GM12878 (cell line): ENCODE data around the gene C3. TPM values are rescaled to one million over a fixed set of nuclear protein-coding genes. Genes with fewer than 3 reads are reported as not detected.

Experiments used
- ATAC-seq: fragments of 200-7000 bp; cut with Tn5 transposase; 3 replicates; pipeline ENCODE4 v1.9.1; 2020; ENCODE audit warnings: mild to moderate bottlenecking, moderate library complexity
- BruUV-seq: library from RNA; stranded (reverse); fragments of 400-500 nt; replicated peaks from 2 replicates; lab custom pipeline; 2021; lab: Mats Ljungman, UMichigan
- CTCF ChIA-PET: fragments of 300-600 bp; sonication (Branson Sonifier 250); formaldehyde crosslinking; extraction: SDS; loops from one replicate; lab custom pipeline; 2021; ENCODE audit warnings: inconsistent platforms; lab: Yijun Ruan, JAX
- POLR2A ChIA-PET: fragments of 350-600 bp; formaldehyde crosslinking; extraction: SDS; loops from one replicate; lab custom pipeline; 2021; ENCODE audit warnings: inconsistent platforms; lab: Charles Lee
- RAD21 ChIA-PET: fragments of 300-600 bp; sonication (Branson Sonifier 250); formaldehyde crosslinking; loops from one replicate; lab custom pipeline; 2023; ENCODE audit warnings: antibody characterized with exemption; ENCODE audit not compliant: unreplicated experiment; lab: Charles Lee
- SMC1A ChIA-PET: fragments of 300-600 bp; sonication (Branson Sonifier 250); formaldehyde crosslinking; loops from one replicate; lab custom pipeline; 2023; ENCODE audit not compliant: unreplicated experiment, uncharacterized antibody; lab: Charles Lee
- DNase-seq: peaks from one replicate; pipeline ENCODE4 v3.0.0-alpha.2; 2011; ENCODE audit warnings: low read depth, low spot score
- FAIRE-seq: peaks from 3 replicates; lab custom pipeline; 2011; peaks lifted over from hg19 to GRCh38; lab: Jason Lieb, UNC
- H2AFZ ChIP-seq: 2 replicates; pipeline ENCODE4 v1.6.0; 2011; ENCODE audit warnings: low read depth, low read length, control low read depth; ENCODE audit not compliant: control insufficient read depth
- H3K27ac ChIP-seq: 2 replicates; pipeline ENCODE4 v1.5.1; 2011; ENCODE audit warnings: control low read depth; ENCODE audit not compliant: control insufficient read depth, insufficient read depth
- H3K27me3 ChIP-seq, 2 experiments: replicated peaks in 1 of 2; 2 replicates each; pipeline versions ENCODE4 v1.6.0 to v1.6.1; 2011; ENCODE audit warnings: low read length in 1 of 2; ENCODE audit not compliant: control insufficient read depth in 2 of 2, insufficient read depth in 2 of 2
- H3K36me3 ChIP-seq, 2 experiments: 2 replicates each; pipeline ENCODE4 v1.5.1; 2011; ENCODE audit warnings: low read length in 1 of 2; ENCODE audit not compliant: control insufficient read depth in 2 of 2, insufficient read depth in 2 of 2
- H3K4me1 ChIP-seq: 2 replicates; pipeline ENCODE4 v1.6.1; 2011; ENCODE audit warnings: mild to moderate bottlenecking, low read length, moderate library complexity, mixed read lengths; ENCODE audit not compliant: control insufficient read depth, insufficient read depth
- H3K4me2 ChIP-seq: 2 replicates; pipeline ENCODE4 v1.6.0; 2011; ENCODE audit warnings: control low read depth; ENCODE audit not compliant: control insufficient read depth, insufficient read depth
- H3K4me3 ChIP-seq: fragments of 200-600 bp; sonication (generic); 2 replicates; pipeline ENCODE4 v1.5.1; 2016
- H3K79me2 ChIP-seq: 2 replicates; pipeline ENCODE4 v1.6.0; 2011; ENCODE audit warnings: low read length; ENCODE audit not compliant: control insufficient read depth, insufficient read depth
- H3K9ac ChIP-seq: 2 replicates; pipeline ENCODE4 v1.8.0; 2011; ENCODE audit warnings: low read length, control low read depth, mixed read lengths; ENCODE audit not compliant: control insufficient read depth, insufficient read depth
- H3K9me3 ChIP-seq: replicated peaks from 3 replicates; pipeline ENCODE4 v1.5.1; 2011; ENCODE audit warnings: mild to moderate bottlenecking, low read length; ENCODE audit not compliant: control insufficient read depth, insufficient read depth
- H4K20me1 ChIP-seq: 2 replicates; pipeline ENCODE4 v1.6.0; 2011; ENCODE audit not compliant: control insufficient read depth, insufficient read depth
- CBX3 ChIP-seq: fragments of 200-600 bp; sonication (generic); IDR thresholded peaks from 2 replicates; pipeline ENCODE4 v1.6.1; 2016; ENCODE audit warnings: low read depth, borderline replicate concordance
- CHD2 ChIP-seq: IDR thresholded peaks from 2 replicates; pipeline ENCODE4 v1.6.1; 2011; ENCODE audit warnings: low read depth, low read length, improper control_type of control experiment, borderline replicate concordance
- EP300 ChIP-seq, 2 experiments: fragments of 150-350 bp in 1 of 2; IDR thresholded peaks; 2 replicates each; pipeline ENCODE4 v1.6.1; 2011 to 2012; ENCODE audit warnings: low read depth in 2 of 2, low read length in 2 of 2, borderline replicate concordance in 1 of 2, improper control_type of control experiment in 1 of 2, inconsistent platforms in 1 of 2; ENCODE audit not compliant: control insufficient read depth in 1 of 2
- HCFC1 ChIP-seq: fragments of 150-350 bp; IDR thresholded peaks from 2 replicates; pipeline ENCODE4 v1.6.1; 2014; ENCODE audit warnings: low read length
- MEF2B ChIP-seq: fragments of 450-650 bp; IDR thresholded peaks from 2 replicates; pipeline ENCODE4 v1.6.1; 2018; ENCODE audit warnings: mild to moderate bottlenecking, moderate library complexity; ENCODE audit not compliant: partially characterized antibody, poor library complexity, severe bottlenecking
- MYC ChIP-seq: IDR thresholded peaks from 2 replicates; pipeline ENCODE4 v1.6.1; 2011; ENCODE audit warnings: mild to moderate bottlenecking, low read length, moderate library complexity, inconsistent platforms; ENCODE audit not compliant: insufficient read depth, insufficient replicate concordance, insufficient read length, severe bottlenecking
- NBN ChIP-seq: fragments of 450-650 bp; IDR thresholded peaks from 2 replicates; pipeline ENCODE4 v1.6.1; 2016
- NR2C2 ChIP-seq: IDR thresholded peaks from 2 replicates; pipeline ENCODE4 v1.6.1; 2011; ENCODE audit warnings: borderline replicate concordance, low read depth; ENCODE audit not compliant: control insufficient read depth, insufficient read length
- ZBED1 ChIP-seq: IDR thresholded peaks from 2 replicates; pipeline ENCODE4 v1.6.1; 2016; ENCODE audit warnings: borderline replicate concordance
- ZNF622 ChIP-seq: fragments of 450-650 bp; IDR thresholded peaks from 2 replicates; pipeline ENCODE4 v1.6.1; 2017; ENCODE audit warnings: mild to moderate bottlenecking, inconsistent platforms
- WGBS: methylation state at CpG from one replicate; pipeline ENCODE4 v1.1.6; 2016; ENCODE audit warnings: low lambda C conversion rate; ENCODE audit not compliant: insufficient replicate concordance, insufficient coverage; ENCODE audit errors: missing lambda C conversion rate; 5-methylcytosine and 5-hydroxymethylcytosine counted together
- in situ Hi-C: fragments of 300-500 bp; cut with MboI; formaldehyde crosslinking; loops from 9 replicates; pipeline ENCODE4 v1.14.3; 2018; ENCODE audit warnings: mixed read lengths
- intact Hi-C: fragments of 100-400 bp; cut with micrococcal nuclease; formaldehyde crosslinking; loops from one replicate; pipeline ENCODE4 v1.14.2; 2022; ENCODE audit not compliant: unreplicated experiment
- polyA plus RNA-seq, 11 experiments: library from polyadenylated mRNA; depleted of rRNA in 4 of 11; unstranded in 6 of 11; stranded (reverse) in 5 of 11; fragments of >200 nt; fragmentation: Nextera tagmentation in 4 of 11; fragmentation: Illumina TruSeq in 1 of 11; extraction: Ambion mirVana in 4 of 11; extraction: Trizol in 1 of 11; gene quantifications; 1 replicate in 1 of 11; 2 replicates in 10 of 11; pipeline versions ENCODE4 v1.2.1 to v1.2.3, GENCODE V29; 2011 to 2016; ENCODE audit warnings: inconsistent platforms in 2 of 11, missing spikeins in 2 of 11, low read depth in 1 of 11
- total RNA-seq, 4 experiments: library from RNA; depleted of rRNA in 3 of 4; stranded (reverse); fragments of >200 nt in 3 of 4; fragmentation: Illumina TruSeq in 1 of 4; extraction: Trizol in 1 of 4; gene quantifications; 2 replicates each; pipeline versions ENCODE4 v1.2.1 to v1.2.3, GENCODE V29; 2013 to 2021

The C3 gene
- total and polyA plus RNA-seq, 10 of the 15 experiments (the other 5 are each of a cell fraction or from before 2014, with no cell fraction given) = 0.20 to 6.7 (median 0.72) TPM

DNA sequence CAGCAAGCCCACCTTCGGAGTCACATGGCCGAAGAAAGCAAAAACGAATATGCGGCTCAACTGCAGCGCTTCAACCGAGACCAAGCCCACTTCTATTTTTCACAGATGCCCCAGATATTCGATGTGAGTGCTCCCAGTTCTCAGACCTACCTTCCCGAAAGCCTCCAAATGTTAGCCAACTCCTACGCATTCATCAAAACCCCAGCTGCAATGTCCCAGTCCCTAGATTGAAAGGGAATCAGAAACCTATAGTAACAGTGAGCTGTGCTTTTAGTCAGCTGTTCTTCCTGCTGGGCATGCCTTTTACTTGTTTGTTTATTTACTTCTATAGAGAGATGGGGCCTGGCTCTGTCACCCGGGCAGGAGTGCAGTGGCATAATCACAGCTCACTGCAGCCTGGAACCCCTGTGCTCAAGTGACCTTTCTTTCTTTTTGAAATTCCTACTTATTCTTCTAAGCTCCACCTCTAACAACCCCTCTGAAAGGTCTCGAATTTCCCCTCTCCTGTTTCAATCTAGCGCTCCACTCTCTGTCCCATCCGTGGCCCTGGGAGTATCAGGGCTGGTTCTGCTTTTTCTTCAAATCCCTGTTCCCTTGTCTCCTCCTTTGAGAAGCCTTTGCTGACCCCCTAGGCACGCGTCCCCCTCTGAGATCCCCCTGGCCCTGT, 23.4 kb upstream of the C3 start (continued):
- TF ChIP-seq CHD2 (no peak), HCFC1 (no peak)

DNA sequence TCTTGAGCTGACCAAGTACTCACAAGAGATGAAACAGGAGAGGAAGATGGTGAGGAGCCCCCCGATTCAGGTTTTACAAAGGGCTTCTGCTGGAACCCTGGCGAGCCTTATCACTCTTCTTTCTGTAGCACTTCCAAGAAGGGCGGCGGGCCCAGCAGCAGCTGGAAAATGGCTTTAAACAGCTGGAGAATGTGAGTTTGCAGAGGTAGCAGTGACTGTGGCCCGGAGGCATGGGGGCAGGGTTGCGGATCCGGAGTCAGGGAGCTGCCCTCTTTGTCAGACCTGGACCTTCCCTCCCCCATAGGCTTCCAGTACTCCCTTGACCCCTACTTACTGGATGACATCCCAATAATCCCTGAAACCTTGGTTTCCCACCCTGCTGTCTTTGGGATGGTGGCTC, 22.6 kb upstream of the C3 start:
- H3K36me3 ChIP-seq = peaks cover 9 to 14% of the 10 kb centered on the region in 2 experiments; a peak in 3 of 4 replicates
- no peak overlapping the region for H3K4me3 ChIP-seq
- no peak overlapping the region for H2AFZ ChIP-seq
- H3K9me3 ChIP-seq = no peaks in the 10 kb centered on the region
- no peak for DNase-seq
- 97% methylated on average over 7 of the region's 7 CpGs for WGBS
- H3K27me3 ChIP-seq = no peaks in the 10 kb centered on the region
- ATAC-seq = no peak
- ChIA-PET CTCF (interaction anchor here (0.7 kb wide), 1 partner anchor 11 kb away, joined by 4 read pairs; no protein-coding TSS in a partner anchor), RAD21 (interaction anchor here (1.6 kb wide), 1 partner anchor 29 kb away, joined by 4 read pairs; the partner anchor contains the start of gene VAV1), SMC1A (no interaction called here), POLR2A (interaction anchor here (0.6 to 0.8 kb wide), 3 partner anchors 119 to 468 kb away, joined by 3 to 5 read pairs (median 4); no protein-coding TSS in a partner anchor)
- no peak overlapping the region for H3K9ac ChIP-seq
- peaks cover 17% of the 10 kb centered on the region for H3K4me1 ChIP-seq
- no peak overlapping the region for H3K4me2 ChIP-seq
- peaks cover 22% of the 10 kb centered on the region for H3K79me2 ChIP-seq
- no peak for FAIRE-seq
- TF ChIP-seq ZBED1 = no peak
- no peak for TF ChIP-seq MEF2B
- no peak for TF ChIP-seq EP300 (IDR thresholded peaks at IDR 0.05; ENCODE audit: borderline replicate concordance in 1 of 2, control insufficient read depth in 1 of 2, low read depth in 2 of 2, low read length in 2 of 2)
- no peak for TF ChIP-seq ZNF622
- TF ChIP-seq MYC = no peak
- TF ChIP-seq NBN = no peak
- no peak for TF ChIP-seq NR2C2
- TF ChIP-seq CBX3 = no peak
- no peak overlapping the region for H3K27ac ChIP-seq
- in situ Hi-C loops = no loop called here
- no TSS peak for BruUV-seq
- no peaks in the 10 kb centered on the region for H4K20me1 ChIP-seq
- intact Hi-C loops = no loop called here
